Stimulated activated CD8-positive, alpha-beta memory T cell treated with anti-CD3 and anti-CD28 coated beads, Interleukin-7, amount 100 ng/mL, for 24 hours (primary cell): ENCODE data around the gene GOLT1A.
A peak's percentile ranks its signal among the peaks of the same experiment; 100 is the strongest.

Experiments used
- DNase-seq: peaks from one replicate; pipeline ENCODE4 v3.0.0-alpha.2; 2020; ENCODE audit warnings: low read depth

GOLT1A gene

GRCh38 chr1:204213668-204214662 is at the start of gene GOLT1A:
TSS of gene GOLT1A (minus strand) at chr1:204213988. CDS start at chr1:204213906, 82 bp downstream.
- DNase-seq: no peak

- DNase-seq: no peak
These were observed 49.6 kb upstream of the GOLT1A start for GRCh38 chr1:204263254-204263910.

GRCh38 chr1:204262506-204263253 is 48.9 kb upstream of the GOLT1A start:
- DNase-seq: no peak

GRCh38 chr1:204261746-204262505 is 48.1 kb upstream of the GOLT1A start:
- DNase-seq: no peak

GRCh38 chr1:204261266-204261665 is 47.5 kb upstream of the GOLT1A start:
- DNase-seq: no peak

- no peak for DNase-seq
These were observed 46.9 kb upstream of the GOLT1A start for GRCh38 chr1:204260601-204261197.

GRCh38 chr1:204259782-204260181 is 46.0 kb upstream of the GOLT1A start:
- DNase-seq: no peak

- no peak for DNase-seq
These were observed 45.4 kb upstream of the GOLT1A start for GRCh38 chr1:204259196-204259595.

GRCh38 chr1:204258213-204259115 is 44.7 kb upstream of the GOLT1A start:
- peak; percentile 13 for DNase-seq

- DNase-seq: no peak
These were observed 43.7 kb upstream of the GOLT1A start for GRCh38 chr1:204257446-204257845.

GRCh38 chr1:204256531-204256930 is 42.7 kb upstream of the GOLT1A start:
- no peak for DNase-seq

GRCh38 chr1:204255966-204256365 is 42.2 kb upstream of the GOLT1A start:
- DNase-seq: no peak

GRCh38 chr1:204255225-204255624 is 41.4 kb upstream of the GOLT1A start:
- DNase-seq: no peak

- no peak for DNase-seq
These were observed 40.4 kb upstream of the GOLT1A start for GRCh38 chr1:204254031-204254661.

- DNase-seq: no peak
These were observed 38.3 kb upstream of the GOLT1A start for GRCh38 chr1:204251926-204252689.

GRCh38 chr1:204251286-204251685 is 37.5 kb upstream of the GOLT1A start:
- DNase-seq: no peak

GRCh38 chr1:204250428-204251030 is 36.7 kb upstream of the GOLT1A start:
- no peak for DNase-seq

GRCh38 chr1:204249736-204250427 is 36.1 kb upstream of the GOLT1A start:
- no peak for DNase-seq
